GM21717 (cell line): ENCODE measurements around the gene SH2D5.
"Not testable (repeated sequence)": the region's sequence is repeated elsewhere in the genome, so short reads cannot be mapped to it uniquely, and the experiment has no call there.

Source experiments
- ATAC-seq: cut with Tn5 transposase; IDR thresholded peaks from one replicate; pipeline ENCODE4 v1.9.1; 2021; ENCODE audit warnings: mild to moderate bottlenecking, moderate library complexity; ENCODE audit not compliant: unreplicated experiment

Gene SH2D5

DNA sequence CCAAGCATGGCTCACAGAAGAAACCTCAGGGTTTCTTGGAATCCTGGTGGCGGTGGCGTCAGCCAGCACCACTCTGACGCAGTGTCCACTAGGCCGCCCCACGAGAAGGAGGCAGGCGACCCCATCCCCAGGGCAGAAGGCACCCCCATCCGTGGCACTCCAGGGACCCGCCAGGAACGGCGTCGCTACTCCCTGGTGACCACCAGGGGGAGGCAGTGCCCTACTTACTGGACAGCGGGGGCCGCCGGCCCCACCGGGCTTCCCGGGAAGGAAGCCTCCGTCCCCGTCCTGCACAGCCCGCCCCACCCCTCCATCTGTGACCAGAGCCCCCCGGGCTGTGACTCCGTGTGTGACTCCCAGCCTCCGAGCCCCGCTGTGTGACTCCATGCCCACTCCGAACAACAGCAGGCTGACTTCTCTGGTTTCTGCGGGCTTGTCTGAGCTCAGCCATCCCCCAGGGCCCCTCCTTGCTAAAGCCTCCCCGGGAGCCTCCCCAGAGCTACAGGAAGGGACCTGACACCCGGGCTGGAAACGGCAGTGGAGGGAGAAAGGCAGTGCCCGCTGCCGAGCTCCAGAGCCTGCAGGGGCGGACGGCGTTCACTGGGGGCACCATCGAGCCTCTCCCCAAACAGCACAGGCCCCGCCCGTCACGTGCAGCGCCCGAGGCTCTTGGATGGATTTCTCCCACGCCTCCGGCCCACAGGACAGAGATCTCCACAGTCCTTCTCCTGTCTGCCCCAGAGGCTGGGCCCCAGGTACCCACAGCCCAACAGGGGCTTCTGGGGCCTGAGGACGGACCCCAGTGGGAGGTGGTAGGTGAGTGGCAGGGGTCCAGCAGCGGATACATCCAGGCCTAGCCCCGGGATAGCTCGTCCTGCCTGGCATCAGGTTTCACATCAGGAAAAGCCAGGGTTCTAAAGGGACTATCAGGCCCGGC lies 35.8 kb downstream of the SH2D5 start:
- ATAC-seq, result no peak

DNA sequence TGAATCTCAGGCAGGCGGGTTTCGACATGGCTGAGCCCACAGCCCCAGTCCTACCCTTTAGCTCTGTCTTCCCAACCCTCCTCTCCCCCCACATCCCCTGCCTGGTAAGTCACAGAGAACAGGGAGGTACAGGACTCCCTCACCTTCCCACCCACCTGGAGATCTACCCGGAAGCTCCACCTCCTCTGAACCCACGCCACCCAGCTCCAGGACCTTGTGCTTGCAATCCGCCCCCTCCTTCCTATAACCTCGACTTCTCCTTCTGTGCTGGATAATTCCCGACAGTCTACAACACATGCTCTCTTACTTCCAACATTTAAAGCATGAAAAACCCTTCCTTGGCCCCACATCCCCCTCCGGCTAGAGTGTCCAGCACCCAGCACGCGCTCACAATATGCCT lies 37.0 kb downstream of the SH2D5 start:
- no peak for ATAC-seq

- ATAC-seq, result no peak
These were observed 38.9 kb downstream of the SH2D5 start for GRCh38 chr1:20693623-20694022.

DNA sequence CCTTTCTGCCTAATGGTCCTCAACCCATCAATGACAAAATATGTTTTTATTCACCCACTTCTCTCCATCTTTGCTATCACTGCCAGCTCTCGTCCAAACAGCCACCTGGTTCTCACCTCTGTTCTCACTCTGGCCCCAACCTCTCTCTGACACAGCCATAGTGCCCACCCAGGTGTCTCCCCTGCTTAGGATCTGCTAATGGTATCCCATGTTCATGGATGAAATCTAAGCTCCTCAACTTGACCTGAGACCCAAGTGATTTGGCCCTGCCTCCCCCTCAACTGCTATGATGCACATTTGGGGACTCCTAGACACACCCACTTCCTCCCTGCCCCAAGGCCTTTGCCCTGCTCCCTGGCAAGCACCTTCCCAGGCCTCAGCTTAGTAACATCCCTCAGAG lies 40.6 kb downstream of the SH2D5 start:
- no peak for ATAC-seq

DNA sequence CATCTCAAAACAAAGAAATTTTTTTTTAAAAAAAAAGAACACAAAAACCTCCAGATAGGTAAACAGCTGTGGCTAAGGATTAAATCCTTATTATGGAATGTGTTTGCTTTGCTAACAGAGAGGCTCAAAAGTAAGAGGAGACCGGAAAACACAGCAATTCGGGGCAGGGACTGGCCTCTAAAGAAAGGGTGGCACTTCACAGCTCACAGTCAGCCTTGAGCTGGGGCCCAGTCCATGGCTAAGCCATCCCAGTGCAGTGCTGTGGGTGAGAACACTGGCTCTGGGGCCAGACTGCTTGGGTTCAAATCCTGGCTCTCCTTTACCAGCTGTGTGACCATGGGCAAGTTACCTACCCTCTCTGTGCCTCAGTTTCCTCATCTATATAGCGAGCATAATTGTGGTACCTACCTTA lies 42.9 kb downstream of the SH2D5 start:
- no peak for ATAC-seq

- ATAC-seq, result no peak
These were observed 45.4 kb downstream of the SH2D5 start for GRCh38 chr1:20686883-20687725.

- no peak for ATAC-seq
These were observed 46.8 kb downstream of the SH2D5 start for GRCh38 chr1:20685741-20686140.

DNA sequence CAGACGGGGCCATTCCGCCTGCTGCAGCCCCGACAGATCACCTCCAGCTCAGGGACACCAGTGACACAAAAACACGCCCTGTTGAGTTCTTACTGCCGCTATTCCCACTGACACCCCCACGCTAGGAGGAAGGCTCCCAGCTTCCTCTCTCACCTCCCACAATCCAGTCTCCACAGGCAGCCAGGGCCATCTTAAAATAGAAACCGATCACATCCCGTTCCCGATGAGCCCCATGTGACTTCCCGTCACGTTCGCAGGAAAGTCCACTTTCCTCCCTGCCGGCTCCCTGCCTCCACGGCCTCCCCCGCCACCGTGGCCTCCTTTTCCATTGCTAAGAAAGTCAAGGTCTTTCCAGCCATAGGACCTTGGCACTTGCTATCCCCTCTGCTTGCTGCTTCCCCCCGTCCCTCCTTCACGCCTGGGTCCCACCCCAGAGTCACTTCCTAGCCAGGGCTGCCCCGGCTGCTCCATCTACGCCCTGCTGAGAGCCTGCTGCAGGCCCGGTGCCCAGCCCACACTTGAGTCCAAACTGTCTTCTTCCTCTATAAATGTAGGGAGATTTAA lies 47.3 kb downstream of the SH2D5 start:
- no peak for ATAC-seq

- no peak for ATAC-seq
These were observed 47.9 kb downstream of the SH2D5 start for GRCh38 chr1:20684651-20685050.

- no peak for ATAC-seq
These were observed 48.4 kb downstream of the SH2D5 start for GRCh38 chr1:20684050-20684620.

DNA sequence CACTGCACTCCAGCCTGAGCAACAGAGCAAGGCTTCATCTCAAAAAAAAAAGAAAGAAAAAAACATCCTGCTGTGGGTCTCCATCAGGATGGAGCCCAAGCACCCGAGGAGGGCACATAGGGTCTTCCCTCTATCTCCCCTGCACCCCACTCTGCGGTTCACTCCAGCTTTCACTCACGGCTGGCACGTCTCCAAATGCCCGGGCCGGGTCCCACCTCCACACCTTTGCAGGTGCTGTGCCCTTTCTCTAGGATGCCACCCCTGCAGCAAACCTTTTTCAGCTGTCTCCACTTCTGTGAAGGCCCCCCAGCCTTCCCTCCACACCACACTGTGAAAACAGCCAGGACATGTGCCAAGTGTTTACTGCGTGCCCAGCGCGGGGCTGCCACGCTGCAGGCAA lies 48.9 kb downstream of the SH2D5 start:
- ATAC-seq, result no peak

DNA sequence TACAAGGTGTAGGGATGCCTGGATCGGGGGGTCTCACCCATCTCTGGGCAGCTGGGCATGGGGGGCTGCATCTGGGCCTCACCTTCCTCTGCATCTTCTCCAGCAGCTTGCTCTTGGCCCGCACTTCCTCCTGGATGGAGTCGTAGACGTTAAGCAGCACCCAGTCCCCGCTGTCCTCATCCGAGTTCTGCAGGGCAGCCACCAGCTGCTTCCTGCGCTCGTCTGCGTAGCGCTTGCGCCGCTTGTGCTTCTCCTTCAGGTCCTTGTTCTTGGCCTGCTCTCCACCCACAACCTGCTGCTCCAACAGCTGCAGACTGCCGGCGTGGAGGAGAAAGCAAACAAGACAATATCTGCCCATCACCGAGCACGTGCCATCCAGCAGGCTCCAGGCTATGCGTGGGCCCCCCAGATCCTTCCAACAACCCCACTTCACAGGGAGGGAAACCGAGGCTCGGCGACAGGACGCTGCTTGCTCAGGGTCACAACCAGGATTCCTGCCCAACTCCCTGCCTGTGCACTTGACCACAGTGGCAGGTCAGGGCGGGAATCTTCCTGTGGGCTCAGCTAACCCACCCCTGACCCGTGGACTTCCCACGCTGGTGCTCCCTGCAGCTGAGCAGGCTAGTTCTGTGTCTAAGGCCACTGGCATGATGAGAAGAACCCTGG lies 49.8 kb downstream of the SH2D5 start:
- ATAC-seq, result no peak

- no peak for ATAC-seq
These were observed 50.5 kb downstream of the SH2D5 start for GRCh38 chr1:20681999-20682398.

DNA sequence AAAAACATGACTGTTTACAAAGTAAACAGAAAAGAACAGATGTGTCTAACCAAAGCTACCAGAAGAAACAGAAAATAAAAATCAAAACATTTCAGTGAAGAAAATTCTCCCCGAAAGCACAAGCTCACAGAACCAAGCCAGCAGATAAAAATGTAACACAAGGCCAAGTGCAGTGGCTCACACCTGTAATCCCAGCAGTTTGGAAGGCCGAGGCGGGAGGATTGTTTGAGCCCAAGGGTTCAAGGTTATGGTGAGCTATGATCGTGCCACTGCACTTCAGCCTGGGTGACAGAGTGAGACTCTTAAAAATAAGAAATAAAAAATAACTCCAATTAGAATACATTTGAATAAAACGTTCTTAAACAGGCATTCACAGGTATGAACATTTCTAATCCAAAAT lies 52.2 kb downstream of the SH2D5 start:
- no peak for ATAC-seq

DNA sequence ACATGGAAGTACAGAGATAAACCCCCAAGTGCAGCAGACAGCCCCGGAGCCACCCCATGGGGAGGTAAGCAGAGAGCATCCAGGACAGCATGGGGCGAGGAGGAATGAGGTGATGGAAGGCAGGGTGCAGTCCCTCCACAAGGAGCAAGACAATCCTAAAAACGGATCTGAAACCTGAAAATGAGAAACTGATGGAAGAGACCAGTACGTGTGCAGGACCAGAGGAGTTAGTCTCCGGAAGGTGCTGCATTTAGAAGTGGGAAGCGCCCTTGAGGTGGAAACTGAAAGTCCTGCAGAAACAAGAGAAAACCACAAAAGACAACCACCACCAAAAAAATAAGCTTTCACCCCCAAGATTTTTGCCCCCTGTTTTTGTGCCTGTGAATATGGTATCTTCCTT lies 53.9 kb downstream of the SH2D5 start:
- no peak for ATAC-seq

GRCh38 chr1:20673626-20674025 lies 58.9 kb downstream of the SH2D5 start:
- not testable (repeated sequence) for ATAC-seq

DNA sequence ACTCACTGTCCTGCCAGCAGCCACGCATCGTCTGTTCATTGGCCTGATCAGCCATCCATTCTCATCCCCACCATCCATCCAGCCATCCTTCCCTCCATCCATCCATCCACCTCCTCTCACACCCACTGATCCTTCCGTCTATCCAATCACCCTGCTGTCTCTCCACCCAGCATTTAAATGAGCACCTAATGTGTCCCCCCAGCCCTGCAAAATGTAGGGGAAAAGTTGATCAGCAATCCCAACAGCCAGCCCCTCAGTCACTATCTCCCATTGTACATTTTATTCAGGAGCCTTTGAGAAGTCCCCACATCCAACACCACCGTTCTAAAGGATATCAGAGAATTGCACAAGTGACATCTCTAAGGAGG lies 60.3 kb downstream of the SH2D5 start:
- ATAC-seq, result no peak

- no peak for ATAC-seq
These were observed 61.6 kb downstream of the SH2D5 start for GRCh38 chr1:20670936-20671335.
